H1 (cell line): Measurements from ENCODE around the gene PACSIN1. TPM values are rescaled to one million over a fixed set of nuclear protein-coding genes. Genes with fewer than 3 reads are reported as not detected.

ENCODE experiments used
- CTCF ChIA-PET: fragments of 300-600 bp; sonication (Branson Sonifier 250); formaldehyde crosslinking; loops from one replicate; lab custom pipeline; 2021; ENCODE audit not compliant: partially characterized antibody; lab: Charles Lee
- POLR2A ChIA-PET: fragments of 300-600 bp; sonication (Branson Sonifier 250); formaldehyde crosslinking; loops from one replicate; lab custom pipeline; 2021; ENCODE audit warnings: inconsistent platforms; ENCODE audit not compliant: partially characterized antibody; lab: Charles Lee
- DNase-seq, 2 experiments: peaks; one replicate each; pipeline versions ENCODE4 v3.0.0 to v3.0.0-alpha.2; 2010 to 2022; ENCODE audit warnings: low spot score in 2 of 2, low read depth in 1 of 2, mixed read lengths in 1 of 2
- FAIRE-seq: peaks from 2 replicates; lab custom pipeline; 2011; peaks lifted over from hg19 to GRCh38; lab: Jason Lieb, UNC
- H2AFZ ChIP-seq: 2 replicates; pipeline ENCODE4 v1.8.1; 2012; ENCODE audit warnings: low read length, inconsistent platforms
- H2AK5ac ChIP-seq: 2 replicates; pipeline ENCODE4 v1.6.1; 2013; ENCODE audit warnings: low read depth, low read length
- H2BK120ac ChIP-seq: replicated peaks from 2 replicates; pipeline ENCODE3; 2013; ENCODE audit warnings: low read depth, low read length, inconsistent platforms
- H2BK12ac ChIP-seq: 2 replicates; pipeline ENCODE4 v1.6.1; 2013; ENCODE audit warnings: low read depth, low read length
- H2BK15ac ChIP-seq: 2 replicates; pipeline ENCODE4 v1.6.1; 2013; ENCODE audit warnings: low read length
- H2BK20ac ChIP-seq: 2 replicates; pipeline ENCODE4 v1.6.1; 2013; ENCODE audit warnings: low read length
- H2BK5ac ChIP-seq: 2 replicates; pipeline ENCODE4 v1.6.1; 2013; ENCODE audit warnings: low read depth, low read length
- H3K14ac ChIP-seq: 2 replicates; pipeline ENCODE4 v1.6.1; 2013; ENCODE audit warnings: inconsistent platforms; ENCODE audit not compliant: insufficient read length
- H3K18ac ChIP-seq: 2 replicates; pipeline ENCODE4 v1.6.1; 2013; ENCODE audit warnings: low read length; ENCODE audit errors: extremely low read depth
- H3K23ac ChIP-seq: 2 replicates; pipeline ENCODE4 v1.6.1; 2013; ENCODE audit warnings: inconsistent platforms; ENCODE audit not compliant: insufficient read length
- H3K23me2 ChIP-seq: 2 replicates; pipeline ENCODE4 v1.6.1; 2013; ENCODE audit warnings: low read depth, low read length
- H3K27ac ChIP-seq: 2 replicates; pipeline ENCODE4 v1.6.1; 2011; ENCODE audit warnings: low read depth, low read length, inconsistent platforms
- H3K27me3 ChIP-seq, 4 experiments: replicated peaks in 1 of 4; 1 replicate in 1 of 4; 2 replicates in 3 of 4; pipeline versions ENCODE4 v1.6.1 to v1.8.1; 2011 to 2013; ENCODE audit warnings: low read length in 3 of 4, mild to moderate bottlenecking in 3 of 4, inconsistent platforms in 2 of 4, mixed read lengths in 2 of 4, moderate library complexity in 1 of 4; ENCODE audit not compliant: control insufficient read depth in 3 of 4, insufficient read depth in 3 of 4; ENCODE audit errors: extremely low read depth in 1 of 4
- H3K36me3 ChIP-seq, 4 experiments: 2 replicates each; pipeline versions ENCODE4 v1.6.1 to v1.8.1; 2011 to 2013; ENCODE audit warnings: mild to moderate bottlenecking in 4 of 4, low read length in 3 of 4, moderate library complexity in 2 of 4, control low read depth in 1 of 4, inconsistent platforms in 1 of 4; ENCODE audit not compliant: insufficient read depth in 4 of 4, control insufficient read depth in 2 of 4
- H3K4ac ChIP-seq: replicated peaks from 2 replicates; pipeline ENCODE3; 2013; ENCODE audit warnings: low read length, low read depth, mixed read lengths, inconsistent platforms; ENCODE audit not compliant: insufficient read length
- H3K4me1 ChIP-seq, 4 experiments: replicated peaks in 1 of 4; 1 replicate in 1 of 4; 2 replicates in 3 of 4; pipeline versions ENCODE4 v1.6.1 to v1.8.1; 2011 to 2013; ENCODE audit warnings: low read length in 3 of 4, inconsistent platforms in 2 of 4, mixed read lengths in 1 of 4; ENCODE audit not compliant: insufficient read depth in 4 of 4, control insufficient read depth in 3 of 4
- H3K4me2 ChIP-seq, 2 experiments: 2 replicates each; pipeline versions ENCODE4 v1.6.1 to v1.8.1; 2011 to 2013; ENCODE audit warnings: low read depth in 2 of 2, low read length in 2 of 2, control low read depth in 1 of 2, inconsistent platforms in 1 of 2, mild to moderate bottlenecking in 1 of 2; ENCODE audit not compliant: insufficient read depth in 1 of 2
- H3K4me3 ChIP-seq, 4 experiments: fragments of 200-600, 300-600 bp in 1 of 4; sonication (generic), shearing (Covaris generic), sonication (Bioruptor Twin) in 1 of 4; 2 replicates each; pipeline versions ENCODE4 v1.5.1 to v1.8.1; 2011 to 2016; ENCODE audit warnings: low read length in 4 of 4, low read depth in 3 of 4, control low read depth in 2 of 4, inconsistent platforms in 2 of 4, mild to moderate bottlenecking in 2 of 4, mixed read lengths in 1 of 4, moderate library complexity in 1 of 4; ENCODE audit not compliant: insufficient read depth in 2 of 4; ENCODE audit errors: extremely low read depth in 1 of 4
- H3K56ac ChIP-seq: replicated peaks from 2 replicates; pipeline ENCODE3; 2013; ENCODE audit warnings: low read depth, mild to moderate bottlenecking, mixed read lengths, low read length, inconsistent platforms; ENCODE audit not compliant: insufficient read length
- H3K79me1 ChIP-seq: 2 replicates; pipeline ENCODE4 v1.6.1; 2013; ENCODE audit warnings: low read depth, low read length, control low read depth
- H3K79me2 ChIP-seq, 2 experiments: 2 replicates each; pipeline versions ENCODE4 v1.6.1 to v1.8.1; 2012 to 2013; ENCODE audit warnings: low read length in 2 of 2, mild to moderate bottlenecking in 2 of 2, inconsistent platforms in 1 of 2; ENCODE audit not compliant: insufficient read depth in 2 of 2, control insufficient read depth in 1 of 2
- H3K9ac ChIP-seq, 4 experiments: replicated peaks in 1 of 4; 1 replicate in 1 of 4; 2 replicates in 3 of 4; pipeline versions ENCODE4 v1.6.1 to v1.8.1; 2011 to 2013; ENCODE audit warnings: low read depth in 3 of 4, low read length in 3 of 4, control low read depth in 2 of 4, mild to moderate bottlenecking in 2 of 4, moderate library complexity in 2 of 4, inconsistent platforms in 1 of 4; ENCODE audit errors: extremely low read depth in 1 of 4
- H3K9me3 ChIP-seq, 2 experiments: 2 replicates each; pipeline versions ENCODE4 v1.6.1 to v1.8.1; 2012 to 2013; ENCODE audit warnings: mild to moderate bottlenecking in 2 of 2, moderate library complexity in 2 of 2, control low read depth in 1 of 2, inconsistent platforms in 1 of 2, low read depth in 1 of 2, low read length in 1 of 2, mixed read lengths in 1 of 2; ENCODE audit not compliant: insufficient read depth in 2 of 2
- H4K20me1 ChIP-seq, 2 experiments: replicated peaks in 1 of 2; 2 replicates each; pipeline versions ENCODE3 to v1.8.1; 2011 to 2013; ENCODE audit warnings: inconsistent platforms in 2 of 2, low read length in 2 of 2, mild to moderate bottlenecking in 1 of 2; ENCODE audit not compliant: insufficient read depth in 2 of 2, control insufficient read depth in 1 of 2
- H4K5ac ChIP-seq: 2 replicates; pipeline ENCODE4 v1.6.1; 2013; ENCODE audit warnings: low read length, low read depth, mixed read lengths, inconsistent platforms; ENCODE audit not compliant: insufficient read length
- H4K8ac ChIP-seq: 2 replicates; pipeline ENCODE4 v1.8.0; 2013; ENCODE audit warnings: mild to moderate bottlenecking, moderate library complexity, low read length, inconsistent platforms; ENCODE audit not compliant: insufficient read depth; ENCODE audit errors: extremely low read depth
- H4K91ac ChIP-seq: replicated peaks from 2 replicates; pipeline ENCODE3; 2013; ENCODE audit warnings: low read length, mixed read lengths, inconsistent platforms; ENCODE audit not compliant: insufficient read length
- CTCF ChIP-seq, 3 experiments: IDR thresholded peaks; 1 replicate in 2 of 3; 2 replicates in 1 of 3; pipeline versions ENCODE4 v1.5.1 to v1.6.1; 2011; ENCODE audit warnings: low read length in 3 of 3, mild to moderate bottlenecking in 3 of 3, inconsistent platforms in 2 of 3, low read depth in 1 of 3, moderate library complexity in 1 of 3; ENCODE audit not compliant: insufficient read depth in 1 of 3; ENCODE audit errors: control extremely low read depth in 1 of 3
- EZH2 ChIP-seq: fragments of 200-600 bp; sonication (generic); IDR thresholded peaks from 2 replicates; pipeline ENCODE4 v1.7.1; 2012; ENCODE audit warnings: low read depth, mild to moderate bottlenecking, moderate library complexity, low read length, inconsistent platforms; ENCODE audit not compliant: severe bottlenecking
- GTF2F1 ChIP-seq: IDR thresholded peaks from 2 replicates; pipeline ENCODE4 v1.6.1; 2012; ENCODE audit warnings: low read depth, low read length, improper control_type of control experiment, borderline replicate concordance
- RAD21 ChIP-seq, 2 experiments: IDR thresholded peaks in 1 of 2; conservative IDR thresholded peaks in 1 of 2; 2 replicates each; pipeline ENCODE4 v1.6.1; 2011; ENCODE audit warnings: low read depth in 2 of 2, low read length in 2 of 2, improper control_type of control experiment in 1 of 2, inconsistent platforms in 1 of 2, mild to moderate bottlenecking in 1 of 2, moderate library complexity in 1 of 2
- TCF12 ChIP-seq: IDR thresholded peaks from 2 replicates; pipeline ENCODE4 v1.6.1; 2011; ENCODE audit warnings: low read depth, mild to moderate bottlenecking, low read length
- YY1 ChIP-seq: IDR thresholded peaks from 2 replicates; pipeline ENCODE4 v1.6.1; 2011; ENCODE audit warnings: low read depth, mild to moderate bottlenecking, low read length
- WGBS, 2 experiments: shearing (Covaris generic) in 1 of 2; methylation state at CpG; one replicate each; pipeline versions ENCODE4 v1.1.6 to v1.1.7; 2013 to 2015; ENCODE audit warnings: low lambda C conversion rate in 2 of 2, mixed read lengths in 2 of 2, inconsistent platforms in 1 of 2, low coverage in 1 of 2, missing lambda C conversion rate in 1 of 2; ENCODE audit not compliant: insufficient replicate concordance in 2 of 2, insufficient coverage in 1 of 2, insufficient read length in 1 of 2; ENCODE audit errors: extremely low coverage in 1 of 2, missing lambda C conversion rate in 1 of 2; 5-methylcytosine and 5-hydroxymethylcytosine counted together
- polyA plus RNA-seq, 7 experiments: library from polyadenylated mRNA; depleted of rRNA in 3 of 7; stranded (reverse) in 5 of 7; unstranded in 2 of 7; fragments of >200 nt in 5 of 7; fragments of 200-250 nt in 2 of 7; gene quantifications; 1 replicate in 5 of 7; 2 replicates in 1 of 7; 4 replicates in 1 of 7; pipeline versions ENCODE4 v1.2.1 to v1.2.3, GENCODE V29; 2011 to 2013; ENCODE audit warnings: missing spikeins in 2 of 7, mixed read lengths in 2 of 7
- total RNA-seq: library from RNA; stranded (reverse); fragmentation: NEBNext Ultra II Directional; extraction: Animal tissue kit (Norgen Biotek cat#: 25700); gene quantifications from 2 replicates; pipeline ENCODE4 v1.2.1, GENCODE V29; 2021

The PACSIN1 gene
- total and polyA plus RNA-seq, 2 of the 8 experiments (the other 6 are each of a cell fraction or from before 2014, with no cell fraction given): 5.9 to 11.1 TPM

GRCh38 chr6:34583461-34583860 is 117.6 kb downstream of the PACSIN1 start:
- no peak for DNase-seq
- no peak overlapping the region for H2BK20ac ChIP-seq
- H3K4me3 ChIP-seq: no peak overlapping the region
- H2AK5ac ChIP-seq: no peak overlapping the region
- H3K14ac ChIP-seq: no peak overlapping the region
- ChIA-PET POLR2A (interaction anchor here (1.2 kb wide), 1 partner anchor 9 kb away, joined by 3 read pairs; no protein-coding TSS in a partner anchor), CTCF (interaction anchor here (0.6 to 4.3 kb wide), 14 partner anchors 8 to 728 kb away, joined by 3 to 20 read pairs (median 5); partner anchors contain the start of gene SPDEF)
- H4K5ac ChIP-seq: no peak overlapping the region
- no peaks in the 10 kb centered on the region for H3K9me3 ChIP-seq
- H3K9ac ChIP-seq: no peak overlapping the region
- H2BK5ac ChIP-seq: no peak overlapping the region
- TF ChIP-seq YY1 (peak; percentile 74; the same call in 1 of the 2 replicates), RAD21 (IDR thresholded peaks at IDR 0.05 in 1 of 2, conservative IDR thresholded peaks at IDR 0.05 in 1 of 2; ENCODE audit: low read depth in 2 of 2, low read length in 2 of 2) (peak; percentile 45 to 59), TCF12 (no peak), EZH2 (no peak), CTCF (IDR thresholded peaks at IDR 0.05; ENCODE audit: control extremely low read depth in 1 of 3, insufficient read depth in 1 of 3, low read depth in 1 of 3, low read length in 3 of 3) (peak; percentile 36 to 68 (median 61); a peak in 3 of 4 replicates), GTF2F1 (no peak)
- 89% methylated on average over 6 of the region's 6 CpGs; no CpG with 5 or more reads in 1 of the 2 experiments for WGBS, 2 experiments
- no peak overlapping the region for H3K27ac ChIP-seq
- H2BK12ac ChIP-seq: no peak overlapping the region
- H2AFZ ChIP-seq: no peak overlapping the region
- no peak overlapping the region for H4K91ac ChIP-seq
- peaks cover 0 to 7% of the 10 kb centered on the region in 2 experiments for H4K20me1 ChIP-seq
- no peak overlapping the region for H3K56ac ChIP-seq
- H3K79me1 ChIP-seq: peaks cover 5% of the 10 kb centered on the region
- no peak overlapping the region for H3K4me2 ChIP-seq
- no peak overlapping the region for H2BK120ac ChIP-seq
- no peak overlapping the region for H2BK15ac ChIP-seq
- H3K27me3 ChIP-seq: no peaks in the 10 kb centered on the region
- no peaks in the 10 kb centered on the region for H3K36me3 ChIP-seq
- 0 out of 2 replicates have a peak, but pooled peaks cover 2% of the 10 kb centered on the region for H3K23me2 ChIP-seq
- no peak overlapping the region for H3K23ac ChIP-seq
- H3K18ac ChIP-seq: no peak overlapping the region
- peak overlapping the region; percentile 48; the same call in 1 of the 2 replicates for H4K8ac ChIP-seq
- H3K4ac ChIP-seq: no peak overlapping the region
- peaks cover 2 to 20% (median 11%) of the 10 kb centered on the region in 4 experiments; a peak in 6 of 7 replicates for H3K4me1 ChIP-seq
- no peak for FAIRE-seq
- 0 out of 4 replicates have a peak, but pooled peaks cover 0 to 3% of the 10 kb centered on the region in 2 experiments for H3K79me2 ChIP-seq
